ENCODE results near the gene SHFL. TPM values are rescaled to one million over a fixed set of nuclear protein-coding genes. Genes with fewer than 3 reads are reported as not detected.
A peak's percentile ranks its signal among the peaks of the same experiment; 100 is the strongest.

SHFL gene
- total RNA-seq, 1 experiment from 2014 or later, result 17.2 TPM

- no peak overlapping the region for H2AFZ ChIP-seq (ENCODE audit: low read length)
- ChIA-PET CTCF (interaction anchor here (0.5 to 1.0 kb wide), 2 partner anchors 17 to 137 kb away, joined by 5 to 6 read pairs; no protein-coding TSS in a partner anchor), POLR2A (ENCODE audit: unreplicated experiment) (no interaction called here)
- peaks cover 3% of the 10 kb centered on the region; the same call in 1 of the 2 replicates for H3K4me1 ChIP-seq (ENCODE audit: insufficient read depth, low read length)
- H3K4me2 ChIP-seq (ENCODE audit: low read length), result no peak overlapping the region
- TF ChIP-seq EZH2 (IDR thresholded peaks at IDR 0.05; ENCODE audit: low read length, unreplicated experiment) (no peak), EZH2phosphoT487 (IDR thresholded peaks at IDR 0.05; ENCODE audit: borderline replicate concordance, low read length) (no peak)
- TF ChIP-seq, protein P1, sequence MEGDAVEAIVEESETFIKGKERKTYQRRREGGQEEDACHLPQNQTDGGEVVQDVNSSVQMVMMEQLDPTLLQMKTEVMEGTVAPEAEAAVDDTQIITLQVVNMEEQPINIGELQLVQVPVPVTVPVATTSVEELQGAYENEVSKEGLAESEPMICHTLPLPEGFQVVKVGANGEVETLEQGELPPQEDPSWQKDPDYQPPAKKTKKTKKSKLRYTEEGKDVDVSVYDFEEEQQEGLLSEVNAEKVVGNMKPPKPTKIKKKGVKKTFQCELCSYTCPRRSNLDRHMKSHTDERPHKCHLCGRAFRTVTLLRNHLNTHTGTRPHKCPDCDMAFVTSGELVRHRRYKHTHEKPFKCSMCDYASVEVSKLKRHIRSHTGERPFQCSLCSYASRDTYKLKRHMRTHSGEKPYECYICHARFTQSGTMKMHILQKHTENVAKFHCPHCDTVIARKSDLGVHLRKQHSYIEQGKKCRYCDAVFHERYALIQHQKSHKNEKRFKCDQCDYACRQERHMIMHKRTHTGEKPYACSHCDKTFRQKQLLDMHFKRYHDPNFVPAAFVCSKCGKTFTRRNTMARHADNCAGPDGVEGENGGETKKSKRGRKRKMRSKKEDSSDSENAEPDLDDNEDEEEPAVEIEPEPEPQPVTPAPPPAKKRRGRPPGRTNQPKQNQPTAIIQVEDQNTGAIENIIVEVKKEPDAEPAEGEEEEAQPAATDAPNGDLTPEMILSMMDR (conservative IDR thresholded peaks at IDR 0.05; ENCODE audit: low read depth, low read length), result peak; percentile 83
- no peaks in the 10 kb centered on the region for H3K27me3 ChIP-seq (ENCODE audit: low read length)
- ATAC-seq (peak; percentile 43), DNase-seq (peak; percentile 68)
- peaks cover 18% of the 10 kb centered on the region for H3F3A ChIP-seq (ENCODE audit: low read length, unreplicated experiment)
- H4K20me1 ChIP-seq (ENCODE audit: low read length), result 0 out of 2 replicates have a peak, but pooled peaks cover 9% of the 10 kb centered on the region
- peaks cover 53% of the 10 kb centered on the region for H3K36me3 ChIP-seq (ENCODE audit: low read depth, low read length)
- no peaks in the 10 kb centered on the region for H3K9me2 ChIP-seq (replicated peaks; ENCODE audit: low read length)
- BruUV-seq (replicated peaks), result no TSS peak
- no peak overlapping the region for H3K27ac ChIP-seq (ENCODE audit: low read length)
- intact Hi-C loops (cut with micrococcal nuclease), result no loop called here
- H3K79me2 ChIP-seq (ENCODE audit: low read length), result peaks cover 27% of the 10 kb centered on the region
- H3K9me3 ChIP-seq (ENCODE audit: low read length), result no peaks in the 10 kb centered on the region
- no peak overlapping the region for H3K9ac ChIP-seq (ENCODE audit: low read length)
- no peak overlapping the region for H3K4me3 ChIP-seq (ENCODE audit: low read length)
These were observed 26.9 kb downstream of the SHFL start for GRCh38 chr19:10112895-10113591.

DNA sequence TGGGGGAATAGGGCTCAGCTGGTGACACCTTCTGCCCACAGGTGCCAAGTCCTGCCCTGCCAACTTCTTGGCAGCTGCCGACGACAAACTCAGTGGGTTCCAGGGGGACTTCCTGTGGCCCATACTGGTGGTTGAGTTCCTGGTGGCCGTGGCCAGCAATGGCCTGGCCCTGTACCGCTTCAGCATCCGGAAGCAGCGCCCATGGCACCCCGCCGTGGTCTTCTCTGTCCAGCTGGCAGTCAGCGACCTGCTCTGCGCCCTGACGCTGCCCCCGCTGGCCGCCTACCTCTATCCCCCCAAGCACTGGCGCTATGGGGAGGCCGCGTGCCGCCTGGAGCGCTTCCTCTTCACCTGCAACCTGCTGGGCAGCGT lies 27.5 kb downstream of the SHFL start:
- Histone ChIP-seq H3K79me2 (ENCODE audit: low read length) (peaks cover 27% of the 10 kb centered on the region), H4K20me1 (ENCODE audit: low read length) (0 out of 2 replicates have a peak, but pooled peaks cover 5% of the 10 kb centered on the region), H2AFZ (ENCODE audit: low read length) (no peak overlapping the region), H3K4me3 (ENCODE audit: low read length) (no peak overlapping the region), H3K9ac (ENCODE audit: low read length) (no peak overlapping the region), H3K9me2 (replicated peaks; ENCODE audit: low read length) (no peaks in the 10 kb centered on the region), H3F3A (ENCODE audit: low read length, unreplicated experiment) (peaks cover 16% of the 10 kb centered on the region), H3K36me3 (ENCODE audit: low read depth, low read length) (peaks cover 48% of the 10 kb centered on the region), H3K9me3 (ENCODE audit: low read length) (no peaks in the 10 kb centered on the region), H3K4me1 (ENCODE audit: insufficient read depth, low read length) (no peaks in the 10 kb centered on the region), H3K27me3 (ENCODE audit: low read length) (no peaks in the 10 kb centered on the region), H3K4me2 (ENCODE audit: low read length) (no peak overlapping the region), H3K27ac (ENCODE audit: low read length) (no peak overlapping the region)
- CTCF ChIA-PET, result interaction anchor here (1.0 kb wide), 1 partner anchor 136 kb away, joined by 6 read pairs; no protein-coding TSS in a partner anchor
- DNase-seq (peak; percentile 15), ATAC-seq (peak; percentile 4)
- TF ChIP-seq, protein P1 (conservative IDR thresholded peaks at IDR 0.05; ENCODE audit: low read depth, low read length), result no peak
- TF ChIP-seq EZH2 (IDR thresholded peaks at IDR 0.05; ENCODE audit: low read length, unreplicated experiment) (no peak), EZH2phosphoT487 (IDR thresholded peaks at IDR 0.05; ENCODE audit: borderline replicate concordance, low read length) (no peak)
- no TSS peak for BruUV-seq (replicated peaks)
- intact Hi-C loops (cut with micrococcal nuclease), result no loop called here
- POLR2A ChIA-PET (ENCODE audit: unreplicated experiment), result no interaction called here
